Astrocyte (in vitro differentiated cells and primary cell): Measurements from ENCODE around the gene DISP3. TPM values are rescaled to one million over a fixed set of nuclear protein-coding genes. Genes with fewer than 3 reads are reported as not detected.

Experiments
- DNase-seq: peaks from one replicate; pipeline ENCODE4 v3.0.0-alpha.2; 2010; ENCODE audit warnings: low read depth
- FAIRE-seq: peaks from 2 replicates; lab custom pipeline; 2011; peaks lifted over from hg19 to GRCh38; lab: Jason Lieb, UNC
- H2AFZ ChIP-seq: 2 replicates; pipeline ENCODE4 v1.6.0; 2012; ENCODE audit warnings: low read depth, low read length, inconsistent platforms
- H3K27ac ChIP-seq: 2 replicates; pipeline ENCODE4 v1.5.1; 2011; ENCODE audit warnings: low read depth, low read length, inconsistent platforms
- H3K27me3 ChIP-seq: 2 replicates; pipeline ENCODE4 v1.6.0; 2011; ENCODE audit warnings: low read length, inconsistent platforms; ENCODE audit not compliant: insufficient read depth
- H3K36me3 ChIP-seq: 2 replicates; pipeline ENCODE4 v1.5.1; 2011; ENCODE audit warnings: low read length, inconsistent platforms; ENCODE audit not compliant: insufficient read depth
- H3K4me1 ChIP-seq: 2 replicates; pipeline ENCODE4 v1.5.1; 2011; ENCODE audit warnings: low read length, inconsistent platforms; ENCODE audit not compliant: insufficient read depth
- H3K4me2 ChIP-seq: 2 replicates; pipeline ENCODE4 v1.6.0; 2012; ENCODE audit warnings: low read length, inconsistent platforms
- H3K4me3 ChIP-seq: 2 replicates; pipeline ENCODE4 v1.5.1; 2011; ENCODE audit warnings: low read depth, mild to moderate bottlenecking, low read length, inconsistent platforms; ENCODE audit not compliant: insufficient read depth
- H3K79me2 ChIP-seq: 2 replicates; pipeline ENCODE4 v1.6.0; 2012; ENCODE audit warnings: mild to moderate bottlenecking, low read length, inconsistent platforms; ENCODE audit not compliant: insufficient read depth
- H3K9ac ChIP-seq: 2 replicates; pipeline ENCODE4 v1.6.0; 2012; ENCODE audit warnings: mild to moderate bottlenecking, low read length, inconsistent platforms
- H3K9me3 ChIP-seq: 2 replicates; pipeline ENCODE4 v1.5.1; 2012; ENCODE audit warnings: low read depth, mild to moderate bottlenecking, low read length, inconsistent platforms; ENCODE audit not compliant: insufficient read depth
- H4K20me1 ChIP-seq: 2 replicates; pipeline ENCODE4 v1.6.0; 2012; ENCODE audit warnings: low read length, inconsistent platforms; ENCODE audit not compliant: insufficient read depth
- H3K27ac Mint-ChIP-seq: one replicate; pipeline ENCODE4 v1.8.0; 2021; ENCODE audit warnings: mild to moderate bottlenecking, mixed read lengths; ENCODE audit not compliant: unreplicated experiment
- H3K27me3 Mint-ChIP-seq: one replicate; pipeline ENCODE4 v1.8.0; 2021; ENCODE audit warnings: low read depth, mixed read lengths; ENCODE audit not compliant: unreplicated experiment
- H3K36me3 Mint-ChIP-seq: one replicate; pipeline ENCODE4 v1.8.0; 2021; ENCODE audit warnings: low read depth, mixed read lengths; ENCODE audit not compliant: unreplicated experiment
- H3K4me1 Mint-ChIP-seq: one replicate; pipeline ENCODE4 v1.8.0; 2021; ENCODE audit warnings: low read depth, mixed read lengths; ENCODE audit not compliant: unreplicated experiment
- H3K4me3 Mint-ChIP-seq: one replicate; pipeline ENCODE4 v1.8.0; 2021; ENCODE audit warnings: mild to moderate bottlenecking, moderate library complexity, mixed read lengths; ENCODE audit not compliant: unreplicated experiment
- H3K9me3 Mint-ChIP-seq: one replicate; pipeline ENCODE4 v1.8.0; 2021; ENCODE audit warnings: mild to moderate bottlenecking, mixed read lengths; ENCODE audit not compliant: unreplicated experiment
- EZH2 ChIP-seq: IDR thresholded peaks from 2 replicates; pipeline ENCODE4 v1.6.1; 2012; ENCODE audit warnings: mild to moderate bottlenecking, low read length, inconsistent platforms; ENCODE audit not compliant: insufficient read depth
- total RNA-seq: library from RNA; stranded (reverse); gene quantifications from 2 replicates; pipeline ENCODE4 v1.2.1, GENCODE V29; 2021
- TF ChIP-seq, protein P1 (sequence below): IDR thresholded peaks from 2 replicates; pipeline ENCODE4 v1.5.1; 2011; ENCODE audit warnings: low read depth, mild to moderate bottlenecking, inconsistent platforms, low read length, moderate library complexity; ENCODE audit not compliant: insufficient read depth

The DISP3 gene
- total RNA-seq, 1 donor from 2014 or later, result 0.32 TPM

GRCh38 chr1:11518016-11518701 is 39.2 kb downstream of the DISP3 start:
- no peak overlapping the region for H2AFZ ChIP-seq
- FAIRE-seq (no peak), DNase-seq (no peak)
- peaks cover 4% of the 10 kb centered on the region for H3K36me3 Mint-ChIP-seq
- H3K4me1 Mint-ChIP-seq, result no peaks in the 10 kb centered on the region
- H3K9me3 ChIP-seq, result no peaks in the 10 kb centered on the region
- H3K27me3 Mint-ChIP-seq, result peaks cover 31% of the 10 kb centered on the region
- no peaks in the 10 kb centered on the region for H4K20me1 ChIP-seq
- no peak overlapping the region for H3K4me2 ChIP-seq
- no peaks in the 10 kb centered on the region for H3K27me3 ChIP-seq
- H3K27ac Mint-ChIP-seq, result no peak overlapping the region
- no peaks in the 10 kb centered on the region for H3K4me1 ChIP-seq
- H3K27ac ChIP-seq, result no peak overlapping the region
- H3K36me3 ChIP-seq, result no peaks in the 10 kb centered on the region
- no peak overlapping the region for H3K4me3 Mint-ChIP-seq
- H3K9ac ChIP-seq, result no peak overlapping the region
- TF ChIP-seq, protein P1, sequence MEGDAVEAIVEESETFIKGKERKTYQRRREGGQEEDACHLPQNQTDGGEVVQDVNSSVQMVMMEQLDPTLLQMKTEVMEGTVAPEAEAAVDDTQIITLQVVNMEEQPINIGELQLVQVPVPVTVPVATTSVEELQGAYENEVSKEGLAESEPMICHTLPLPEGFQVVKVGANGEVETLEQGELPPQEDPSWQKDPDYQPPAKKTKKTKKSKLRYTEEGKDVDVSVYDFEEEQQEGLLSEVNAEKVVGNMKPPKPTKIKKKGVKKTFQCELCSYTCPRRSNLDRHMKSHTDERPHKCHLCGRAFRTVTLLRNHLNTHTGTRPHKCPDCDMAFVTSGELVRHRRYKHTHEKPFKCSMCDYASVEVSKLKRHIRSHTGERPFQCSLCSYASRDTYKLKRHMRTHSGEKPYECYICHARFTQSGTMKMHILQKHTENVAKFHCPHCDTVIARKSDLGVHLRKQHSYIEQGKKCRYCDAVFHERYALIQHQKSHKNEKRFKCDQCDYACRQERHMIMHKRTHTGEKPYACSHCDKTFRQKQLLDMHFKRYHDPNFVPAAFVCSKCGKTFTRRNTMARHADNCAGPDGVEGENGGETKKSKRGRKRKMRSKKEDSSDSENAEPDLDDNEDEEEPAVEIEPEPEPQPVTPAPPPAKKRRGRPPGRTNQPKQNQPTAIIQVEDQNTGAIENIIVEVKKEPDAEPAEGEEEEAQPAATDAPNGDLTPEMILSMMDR, result no peak
- no peak for TF ChIP-seq EZH2
- H3K9me3 Mint-ChIP-seq, result peaks cover 3% of the 10 kb centered on the region
- H3K4me3 ChIP-seq, result no peak overlapping the region
- H3K79me2 ChIP-seq, result no peaks in the 10 kb centered on the region

DNA sequence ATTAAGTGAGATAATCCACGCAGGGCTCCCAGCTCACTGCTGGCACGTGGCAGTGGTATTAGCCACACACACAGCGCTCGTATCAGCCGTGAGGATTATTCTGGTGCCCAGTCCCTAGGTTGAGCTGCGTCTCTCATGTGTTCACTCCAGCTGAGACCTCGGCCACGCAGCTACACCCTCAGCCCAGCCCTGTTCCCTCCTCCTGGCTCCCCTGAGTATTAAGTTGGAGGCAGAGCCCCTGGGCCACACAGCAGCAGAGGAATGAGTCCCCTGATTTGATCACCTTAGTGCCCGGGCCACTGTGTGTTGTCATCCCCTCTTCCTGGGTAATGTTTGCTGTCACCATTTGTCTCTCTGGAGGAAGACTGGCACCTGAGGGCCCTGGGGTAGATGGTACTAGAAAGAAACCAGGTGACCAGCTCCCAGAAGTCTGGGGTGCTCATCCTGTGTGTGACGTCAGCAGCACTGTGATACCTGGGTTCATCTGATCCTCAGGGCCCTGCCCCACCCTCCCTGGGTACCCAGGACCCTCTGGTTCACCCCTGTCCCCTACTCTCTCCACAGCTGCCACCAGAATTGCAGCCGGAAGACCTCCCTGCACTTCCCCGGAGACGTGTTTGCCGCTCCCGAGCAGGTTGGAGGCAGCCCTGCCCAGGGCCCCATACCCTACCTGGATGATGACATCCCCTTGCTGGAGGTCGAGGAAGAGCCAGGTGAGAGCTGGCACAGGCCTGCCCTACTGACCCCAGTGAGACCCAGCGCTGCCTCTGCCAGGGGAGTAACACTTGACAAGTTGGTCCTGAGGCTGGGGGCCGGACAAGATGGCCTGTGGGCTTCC is 40.1 kb downstream of the DISP3 start:
- Histone ChIP-seq H3K36me3 (no peaks in the 10 kb centered on the region), H3K9ac (no peak overlapping the region), H2AFZ (no peak overlapping the region), H3K79me2 (no peaks in the 10 kb centered on the region), H3K27me3 (no peaks in the 10 kb centered on the region), H3K4me3 (no peak overlapping the region), H4K20me1 (no peaks in the 10 kb centered on the region), H3K27ac (no peak overlapping the region), H3K9me3 (no peaks in the 10 kb centered on the region), H3K4me2 (no peak overlapping the region), H3K4me1 (no peaks in the 10 kb centered on the region)
- Mint-ChIP-seq H3K9me3 (peaks cover 3% of the 10 kb centered on the region), H3K27me3 (peaks cover 32% of the 10 kb centered on the region), H3K36me3 (peaks cover 4% of the 10 kb centered on the region), H3K4me3 (no peak overlapping the region), H3K4me1 (no peaks in the 10 kb centered on the region), H3K27ac (no peak overlapping the region)
- no peak for FAIRE-seq
- no peak for DNase-seq
- TF ChIP-seq, protein P1, result no peak
- no peak for TF ChIP-seq EZH2
